ENCODE measurements around the gene WDR43.
"Not testable (repeated sequence)": the region's sequence is repeated elsewhere in the genome, so short reads cannot be mapped to it uniquely, and the experiment has no call there.

Gene WDR43

GRCh38 chr2:28960401-28960800 is 65.9 kb downstream of the WDR43 start:
- no peak for DNase-seq (ENCODE audit: low read depth in 2 of 2)

- DNase-seq (ENCODE audit: low read depth in 2 of 2): no peak
Observed at GRCh38 chr2:28962505-28962904, 68.0 kb downstream of the WDR43 start.

GRCh38 chr2:28970464-28971160 is 76.1 kb downstream of the WDR43 start:
- no peak for DNase-seq (ENCODE audit: low read depth in 2 of 2)

- DNase-seq (ENCODE audit: low read depth in 2 of 2): no peak
Observed at GRCh38 chr2:28972778-28973335, 78.4 kb downstream of the WDR43 start.

- DNase-seq (ENCODE audit: low read depth in 2 of 2): no peak
Observed at GRCh38 chr2:28974252-28974651, 79.8 kb downstream of the WDR43 start.

GRCh38 chr2:28975671-28976070 is 81.2 kb downstream of the WDR43 start:
- DNase-seq (ENCODE audit: low read depth in 2 of 2): no peak

GRCh38 chr2:28976584-28976983 is 82.1 kb downstream of the WDR43 start:
- DNase-seq (ENCODE audit: low read depth in 2 of 2): no peak

- no peak for DNase-seq (ENCODE audit: low read depth in 2 of 2)
Observed at GRCh38 chr2:28977176-28977875, 82.9 kb downstream of the WDR43 start.

GRCh38 chr2:28978001-28978400 is 83.5 kb downstream of the WDR43 start:
- DNase-seq (ENCODE audit: low read depth in 2 of 2): not testable (repeated sequence)

- no peak for DNase-seq (ENCODE audit: low read depth in 2 of 2)
Observed at GRCh38 chr2:28978606-28979005, 84.1 kb downstream of the WDR43 start.

- DNase-seq (ENCODE audit: low read depth in 2 of 2): no peak
Observed at GRCh38 chr2:28979041-28979440, 84.6 kb downstream of the WDR43 start.

- DNase-seq (ENCODE audit: low read depth in 2 of 2): no peak
Observed at GRCh38 chr2:28979576-28980366, 85.3 kb downstream of the WDR43 start.

GRCh38 chr2:28980368-28981015 is 86.0 kb downstream of the WDR43 start:
- no peak for DNase-seq (ENCODE audit: low read depth in 2 of 2)

- DNase-seq (ENCODE audit: low read depth in 2 of 2): no peak
Observed at GRCh38 chr2:28981016-28981441, 86.6 kb downstream of the WDR43 start, which contains the start of gene TOGARAM2. TSS of gene TOGARAM2 (plus strand) at chr2:28981298. CDS start at chr2:28994835, 13,537 bp downstream.

- no peak for DNase-seq (ENCODE audit: low read depth in 2 of 2)
Observed at GRCh38 chr2:28981620-28982376, 87.3 kb downstream of the WDR43 start.

- DNase-seq (ENCODE audit: low read depth in 2 of 2): no peak
Observed at GRCh38 chr2:28982381-28982950, 88.0 kb downstream of the WDR43 start.

GRCh38 chr2:28986429-28986828 is 92.0 kb downstream of the WDR43 start:
- no peak for DNase-seq (ENCODE audit: low read depth in 2 of 2)

GRCh38 chr2:28989973-28990372 is 95.5 kb downstream of the WDR43 start:
- no peak for DNase-seq (ENCODE audit: low read depth in 2 of 2)

GRCh38 chr2:28990445-28990844 is 96.0 kb downstream of the WDR43 start:
- no peak for DNase-seq (ENCODE audit: low read depth in 2 of 2)

GRCh38 chr2:28991021-28991420 is 96.6 kb downstream of the WDR43 start:
- DNase-seq (ENCODE audit: low read depth in 2 of 2): no peak

GRCh38 chr2:28991460-28991859 is 97.0 kb downstream of the WDR43 start:
- DNase-seq (ENCODE audit: low read depth in 2 of 2): no peak
